Measurements from ENCODE around the gene DPYSL4. TPM values are rescaled to one million over a fixed set of nuclear protein-coding genes. Genes with fewer than 3 reads are reported as not detected.
"Not testable (repeated sequence)": the region's sequence is repeated elsewhere in the genome, so short reads cannot be mapped to it uniquely, and the experiment has no call there.

Gene DPYSL4
- total RNA-seq, 1 donor from 2014 or later, result 6.1 TPM

- DNase-seq, result no peak
Measured at GRCh38 chr10:132207536-132208461, 21.1 kb downstream of the DPYSL4 start.

GRCh38 chr10:132208462-132209050, 21.8 kb downstream of the DPYSL4 start:
- no peak for DNase-seq

DNA sequence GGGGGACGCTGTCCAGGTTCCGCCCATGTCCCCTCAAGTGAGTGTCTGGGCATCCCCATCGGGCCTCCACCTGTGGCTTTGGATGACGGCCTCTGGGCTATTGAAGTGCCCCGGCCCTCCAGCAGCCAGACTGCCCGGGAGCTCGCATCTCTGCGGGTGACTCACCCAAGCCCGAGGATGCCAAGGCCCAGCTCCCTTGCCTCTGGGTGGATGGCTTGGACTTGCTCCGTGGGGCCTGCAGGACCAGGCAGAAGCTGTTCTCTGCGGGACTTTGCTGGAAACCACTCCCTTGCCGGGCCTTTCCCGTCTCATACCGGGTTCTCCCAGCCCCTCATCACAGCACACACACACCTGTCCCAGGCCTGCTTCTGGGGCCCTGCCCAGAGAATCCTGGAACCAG, 22.4 kb downstream of the DPYSL4 start:
- no peak for DNase-seq

GRCh38 chr10:132209978-132210530, 23.3 kb downstream of the DPYSL4 start:
- no peak for DNase-seq

DNA sequence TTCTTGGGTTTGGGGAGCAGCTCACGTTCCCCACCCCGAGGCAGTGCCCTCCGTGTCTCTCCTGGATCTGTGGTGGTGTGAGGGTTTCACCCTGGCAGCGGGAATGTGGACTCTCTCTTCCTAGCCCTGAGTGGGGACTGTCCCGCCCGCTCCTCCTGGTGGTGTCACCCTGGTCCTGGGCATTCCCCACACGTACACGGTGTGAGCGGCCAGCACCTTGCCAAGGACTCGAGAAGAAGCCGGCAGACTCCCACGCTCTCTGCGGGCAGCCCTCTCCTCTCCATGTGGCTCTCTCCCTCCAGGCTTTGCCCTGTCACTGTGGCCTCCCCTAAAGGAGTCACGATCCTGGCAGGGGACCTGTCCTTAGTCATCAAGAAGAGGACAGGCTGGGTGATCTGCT, 24.0 kb downstream of the DPYSL4 start:
- DNase-seq, result no peak

DNA sequence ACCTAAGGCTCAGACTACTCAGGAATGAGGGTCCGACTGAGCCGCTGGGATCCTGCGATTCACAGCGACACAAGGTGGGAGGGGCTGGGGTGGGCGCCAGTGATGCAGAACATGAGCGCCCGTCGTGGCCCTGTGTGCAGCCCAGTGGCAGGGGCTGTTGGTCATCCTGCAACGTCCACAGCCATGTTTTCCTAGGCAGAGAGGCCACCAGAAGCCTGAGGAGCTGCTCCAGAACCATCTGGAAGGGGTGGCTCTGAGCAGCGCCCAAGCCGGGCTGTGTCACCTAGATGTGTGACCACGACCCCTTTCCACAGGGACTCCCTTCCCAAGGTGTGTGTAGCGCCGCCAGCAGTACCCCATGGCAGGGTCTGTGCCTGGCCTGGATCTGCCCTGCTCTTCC, 24.5 kb downstream of the DPYSL4 start:
- DNase-seq, result no peak

GRCh38 chr10:132212816-132213215, 26.1 kb downstream of the DPYSL4 start:
- DNase-seq, result no peak

GRCh38 chr10:132213917-132214316, 27.2 kb downstream of the DPYSL4 start:
- no peak for DNase-seq

GRCh38 chr10:132216441-132216840, 29.7 kb downstream of the DPYSL4 start:
- DNase-seq, result not testable (repeated sequence)

DNA sequence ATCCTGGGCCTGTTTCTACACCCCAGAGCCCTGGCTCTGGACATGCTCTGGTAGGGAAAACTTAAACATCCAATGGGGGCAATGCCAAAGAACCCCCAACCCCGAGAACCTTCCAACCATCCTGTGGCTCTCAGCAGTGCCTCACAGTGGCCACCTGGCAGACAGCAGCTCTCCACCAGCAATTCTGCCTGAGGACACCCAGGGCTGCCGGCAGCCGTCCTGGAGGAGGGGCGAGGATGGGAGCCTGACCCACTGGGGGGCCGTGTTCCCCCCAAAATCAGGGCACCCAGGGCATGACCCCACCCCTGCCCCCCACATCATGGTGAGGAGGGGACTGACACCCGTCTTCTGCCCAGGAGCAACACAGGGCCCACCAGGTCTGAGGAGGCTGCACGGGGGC, 32.7 kb downstream of the DPYSL4 start:
- DNase-seq, result no peak

DNA sequence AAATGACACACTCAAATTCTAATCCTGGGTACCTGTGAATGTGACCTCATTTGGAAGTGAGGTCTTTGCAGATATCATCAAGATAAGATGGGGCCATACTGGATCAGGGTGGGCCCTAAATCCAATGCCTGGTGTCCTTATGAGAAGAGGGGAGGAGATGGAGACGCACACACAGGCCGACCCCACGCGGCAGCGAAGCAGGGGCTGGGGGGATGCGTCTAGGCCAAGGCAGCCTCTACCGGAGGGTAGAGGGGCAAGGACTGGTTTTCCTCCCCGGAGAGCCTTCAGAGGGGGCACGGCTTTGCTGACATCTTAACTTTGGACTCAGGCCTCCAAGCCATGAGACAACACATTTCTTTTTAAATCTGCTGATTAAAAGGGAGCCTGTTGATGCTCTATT, 33.3 kb downstream of the DPYSL4 start:
- no peak for DNase-seq

- not testable (repeated sequence) for DNase-seq
Measured at GRCh38 chr10:132220996-132221395, 34.2 kb downstream of the DPYSL4 start.

DNA sequence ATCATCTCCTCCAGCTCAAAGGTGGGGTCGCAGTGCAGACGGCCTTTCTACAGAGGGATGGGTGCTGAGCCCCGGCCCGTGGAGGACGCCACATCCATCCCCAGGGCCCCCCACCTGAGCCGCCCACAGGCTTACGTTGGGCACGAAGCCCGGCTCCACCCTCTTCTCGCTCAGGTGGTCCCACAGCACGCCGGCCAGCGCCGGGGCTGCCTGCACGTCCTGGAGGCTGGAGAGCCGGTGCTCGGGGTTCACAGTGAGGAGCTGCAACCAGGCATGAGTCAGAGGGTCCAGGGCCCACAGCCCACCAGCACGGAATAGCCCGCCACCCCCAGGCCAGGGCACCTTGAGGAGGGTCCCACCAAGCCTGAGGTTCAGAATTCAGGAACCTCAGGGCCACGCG, 36.0 kb downstream of the DPYSL4 start:
- DNase-seq, result no peak

DNA sequence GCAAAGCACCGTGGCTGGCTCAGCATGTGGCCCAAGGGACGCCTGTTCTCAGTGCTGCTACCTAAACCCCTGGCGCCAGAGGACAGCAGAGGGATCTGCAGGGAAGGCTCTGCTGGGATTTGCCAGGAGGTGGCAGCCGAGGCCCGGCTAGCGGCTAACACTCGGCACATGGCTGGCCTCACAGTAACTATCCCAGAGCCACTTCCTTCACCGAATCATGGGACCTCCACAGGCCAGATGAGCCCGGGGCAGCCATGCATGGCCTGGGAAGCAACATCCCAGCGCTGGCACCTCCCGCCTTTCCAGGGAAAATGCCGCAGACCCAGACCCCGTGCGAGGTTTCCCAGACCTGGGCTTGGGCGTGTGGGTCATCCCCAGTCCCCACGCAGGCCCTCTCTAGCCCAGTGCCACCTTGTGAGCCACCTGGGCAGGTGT, 36.4 kb downstream of the DPYSL4 start:
- DNase-seq, result peak; percentile 89

DNA sequence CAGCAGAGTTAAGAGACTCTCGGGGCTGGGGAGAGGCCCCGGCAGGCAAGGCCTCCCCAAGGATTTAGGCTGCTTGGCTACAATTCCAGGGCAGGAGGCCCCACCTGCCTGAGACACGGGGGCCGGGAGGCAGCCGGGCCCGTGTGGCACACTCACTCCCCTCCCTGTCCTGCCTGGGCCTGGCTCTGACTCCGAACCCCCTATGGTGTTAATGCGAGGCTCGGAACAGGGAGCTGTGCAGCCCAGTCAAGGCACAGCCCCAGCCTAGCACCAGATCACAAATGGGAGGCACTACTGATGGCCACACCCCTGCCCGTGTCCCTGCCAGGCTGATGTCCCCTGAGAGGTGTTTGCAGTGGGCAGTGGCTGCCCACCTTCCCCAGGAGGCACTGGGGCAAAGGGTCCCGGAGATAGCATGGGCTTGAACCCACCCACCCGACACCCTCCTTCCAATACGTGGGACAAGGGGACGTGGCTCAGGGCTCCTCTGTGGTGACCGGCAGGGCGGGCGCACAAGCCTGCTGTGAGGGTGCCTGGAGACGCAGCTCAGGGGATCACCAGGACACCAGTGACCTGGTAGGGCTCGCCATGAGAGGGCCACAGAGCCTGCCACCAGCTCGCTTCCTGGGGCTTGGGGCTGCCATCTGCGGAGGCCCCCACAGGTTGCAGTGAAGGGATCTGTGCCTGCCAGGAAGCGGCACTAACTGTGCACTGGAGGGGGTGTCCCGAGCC, 37.0 kb downstream of the DPYSL4 start:
- DNase-seq, result no peak

- no peak for DNase-seq
Measured at GRCh38 chr10:132224343-132225072, 37.8 kb downstream of the DPYSL4 start.

DNA sequence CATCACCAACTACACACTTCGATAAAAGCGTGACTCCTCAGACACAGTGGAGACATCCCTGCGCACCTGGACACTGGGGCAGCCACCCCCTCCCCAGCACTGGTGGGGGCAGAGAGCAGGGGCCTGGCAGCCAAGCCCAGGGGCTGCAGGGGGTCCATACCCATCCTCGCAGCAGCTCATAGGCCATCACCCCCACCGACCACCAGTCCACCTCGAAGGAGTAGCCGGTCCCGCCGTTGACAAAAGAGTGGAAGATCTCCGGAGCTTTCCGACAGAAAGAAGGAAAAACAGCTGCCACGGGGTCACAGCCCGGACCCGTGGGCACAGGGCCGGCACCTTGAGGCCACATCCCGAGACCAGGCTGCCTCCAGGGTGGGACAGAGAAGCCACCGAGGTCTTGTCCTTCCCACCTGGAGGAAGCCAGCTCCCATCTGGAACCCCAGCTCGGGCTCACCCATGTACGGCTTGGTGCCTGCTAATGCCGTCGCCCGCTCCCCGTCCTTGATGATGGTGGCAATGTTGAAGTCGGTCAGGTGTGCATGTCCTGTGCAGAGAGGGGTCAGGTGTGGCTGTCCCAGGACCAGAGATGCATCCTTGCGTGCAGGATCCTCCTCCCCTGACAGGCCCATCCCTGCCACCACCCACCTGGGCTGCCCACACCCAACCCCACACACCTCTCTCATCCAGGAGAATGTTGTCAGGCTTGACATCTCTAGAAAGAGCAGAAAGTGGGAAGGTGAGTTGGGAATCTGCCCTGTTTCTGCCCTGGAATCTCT, 38.5 kb downstream of the DPYSL4 start:
- DNase-seq, result no peak

GRCh38 chr10:132225849-132226205, 39.1 kb downstream of the DPYSL4 start:
- DNase-seq, result no peak

- DNase-seq, result no peak
Measured at GRCh38 chr10:132226586-132227405, 40.0 kb downstream of the DPYSL4 start.

DNA sequence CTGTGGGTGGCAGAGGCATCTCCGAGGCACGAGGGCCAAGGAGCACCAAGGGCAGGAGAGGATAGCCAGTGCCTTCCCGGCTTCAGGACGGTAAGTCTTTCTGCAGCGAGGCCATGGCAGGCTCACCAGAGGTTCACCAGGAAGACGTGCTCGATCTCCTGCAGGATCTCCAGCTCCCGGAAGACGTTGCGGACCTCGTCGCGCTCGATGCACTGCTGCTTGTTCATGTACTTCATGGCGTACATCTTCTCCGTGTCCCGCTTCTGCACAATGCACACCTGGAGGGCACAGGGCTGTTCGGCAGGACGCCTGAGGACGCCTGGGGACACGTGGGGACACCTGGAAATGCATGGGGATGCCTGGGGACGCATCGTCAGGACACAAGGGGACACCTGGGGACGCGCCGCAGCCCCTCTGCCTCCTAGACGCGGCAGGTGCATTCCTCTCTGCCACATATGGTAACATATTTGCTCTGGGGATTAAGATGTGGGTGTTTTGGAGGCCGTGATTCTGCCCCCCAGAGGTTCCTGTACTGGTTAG, 41.2 kb downstream of the DPYSL4 start:
- no peak for DNase-seq
